Panc1 (cell line): ENCODE data around the gene SLC7A14. TPM values are rescaled to one million over a fixed set of nuclear protein-coding genes. Genes with fewer than 3 reads are reported as not detected.

ENCODE experiments used
- ATAC-seq: fragments of 200-7000 bp; cut with Tn5 transposase; 2 replicates; pipeline ENCODE4 v1.9.1; 2020; ENCODE audit warnings: mild to moderate bottlenecking, moderate library complexity
- BruUV-seq: library from RNA; stranded (reverse); fragments of 400-500 nt; replicated peaks from 2 replicates; lab custom pipeline; 2021; lab: Mats Ljungman, UMichigan
- CTCF ChIA-PET: fragments of 300-600 bp; sonication (Branson Sonifier 250); formaldehyde crosslinking; loops from one replicate; lab custom pipeline; 2022; ENCODE audit warnings: antibody characterized with exemption; lab: Charles Lee
- POLR2A ChIA-PET: fragments of 300-600 bp; sonication (Branson Sonifier 250); formaldehyde crosslinking; loops from one replicate; lab custom pipeline; 2022; ENCODE audit warnings: antibody characterized with exemption; lab: Charles Lee
- DNase-seq: peaks from one replicate; pipeline ENCODE4 v3.0.0-alpha.2; 2010; ENCODE audit warnings: low read depth, low spot score
- H3K27ac ChIP-seq: 2 replicates; pipeline ENCODE4 v1.5.1; 2011; ENCODE audit warnings: mild to moderate bottlenecking, low read length, inconsistent platforms
- H3K27me3 ChIP-seq: fragments of 200-500 bp; sonication (Bioruptor generic); 2 replicates; pipeline ENCODE4 v1.6.0; 2014; ENCODE audit warnings: low read length, inconsistent platforms; ENCODE audit not compliant: control insufficient read depth, insufficient read depth
- H3K36me3 ChIP-seq: fragments of 200-500 bp; sonication (Bioruptor generic); 2 replicates; pipeline ENCODE4 v1.5.1; 2014; ENCODE audit warnings: inconsistent platforms, mild to moderate bottlenecking, low read length, moderate library complexity; ENCODE audit not compliant: control insufficient read depth, insufficient read depth
- H3K4me1 ChIP-seq: 2 replicates; pipeline ENCODE4 v1.5.1; 2011; ENCODE audit warnings: inconsistent platforms, mild to moderate bottlenecking, low read length, moderate library complexity; ENCODE audit not compliant: control insufficient read depth, insufficient read depth
- H3K4me3 ChIP-seq, 2 experiments: 2 replicates each; pipeline ENCODE4 v1.5.1; 2011 to 2012; ENCODE audit warnings: low read depth in 2 of 2, low read length in 2 of 2, mild to moderate bottlenecking in 2 of 2, inconsistent platforms in 1 of 2, moderate library complexity in 1 of 2
- H3K9me3 ChIP-seq: fragments of 200-500 bp; sonication (Bioruptor generic); 2 replicates; pipeline ENCODE4 v1.5.1; 2014; ENCODE audit warnings: low read depth, mild to moderate bottlenecking, inconsistent platforms, low read length, moderate library complexity; ENCODE audit not compliant: control insufficient read depth, insufficient read depth
- POLR2AphosphoS5 ChIP-seq: IDR thresholded peaks from 2 replicates; pipeline ENCODE4 v1.6.1; 2012; ENCODE audit warnings: mild to moderate bottlenecking, low read depth, low read length, moderate library complexity
- SIN3A ChIP-seq: IDR thresholded peaks from 2 replicates; pipeline ENCODE4 v1.6.1; 2012; ENCODE audit warnings: low read depth, mild to moderate bottlenecking, low read length, moderate library complexity, borderline replicate concordance; ENCODE audit not compliant: insufficient read depth
- TCF7L2 ChIP-seq: IDR thresholded peaks from 2 replicates; pipeline ENCODE4 v1.6.1; 2011; ENCODE audit warnings: mild to moderate bottlenecking, low read depth, low read length, inconsistent platforms
- in situ Hi-C: cut with HindIII; loops from 2 replicates; pipeline ENCODE4 v1.10.0; 2016; ENCODE audit warnings: low sequenced_read_pairs, low pct_unique_long_range_greater_than_20kb
- intact Hi-C: fragments of 100-400 bp; cut with micrococcal nuclease; formaldehyde crosslinking; loops from one replicate; pipeline ENCODE4 v1.10.0; 2022; ENCODE audit not compliant: unreplicated experiment
- total RNA-seq: library from RNA; stranded (reverse); gene quantifications from one replicate; pipeline ENCODE4 v1.2.1, GENCODE V29; 2021; ENCODE audit not compliant: unreplicated experiment
- TF ChIP-seq, protein P1 (sequence below): fragments of 450-650 bp; IDR thresholded peaks from 2 replicates; pipeline ENCODE4 v1.5.1; 2017; ENCODE audit warnings: mild to moderate bottlenecking
- TF ChIP-seq, protein P2 (sequence below), 2 experiments: IDR thresholded peaks; 2 replicates each; pipeline ENCODE4 v1.6.1; 2011 to 2012; ENCODE audit warnings: low read depth in 2 of 2, control low read depth in 1 of 2, low read length in 1 of 2, mild to moderate bottlenecking in 1 of 2, moderate library complexity in 1 of 2; ENCODE audit not compliant: insufficient read depth in 1 of 2

The SLC7A14 gene
- total RNA-seq, 1 experiment from 2014 or later: not detected

DNA sequence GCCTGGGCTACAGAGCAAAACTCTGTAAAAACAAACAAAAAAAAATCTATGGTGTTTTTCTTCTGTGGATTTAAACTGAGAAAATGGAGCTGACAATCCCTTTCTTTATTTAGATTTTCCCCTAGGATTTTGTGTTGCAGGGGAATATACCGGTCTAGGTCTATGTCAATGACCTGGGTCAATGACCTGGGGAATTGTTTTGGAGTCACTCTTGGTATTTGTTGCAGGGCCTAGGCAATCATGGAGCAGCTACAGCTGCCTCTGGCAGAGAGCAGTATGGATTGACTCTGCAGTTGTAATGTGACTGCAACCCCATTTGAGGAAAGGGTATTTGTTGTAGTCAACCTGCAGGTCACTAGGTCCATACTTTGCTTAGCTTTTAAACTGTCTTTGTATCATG lies 37.6 kb upstream of the SLC7A14 start:
- Histone ChIP-seq H3K27me3 (no peaks in the 10 kb centered on the region), H3K27ac (no peak overlapping the region), H3K4me3 (no peak overlapping the region), H3K9me3 (no peaks in the 10 kb centered on the region), H3K36me3 (no peaks in the 10 kb centered on the region), H3K4me1 (no peaks in the 10 kb centered on the region)
- no peak for ATAC-seq
- no peak for DNase-seq
- CTCF ChIA-PET: no interaction called here
- no peak for TF ChIP-seq SIN3A
- no TSS peak for BruUV-seq
- POLR2A ChIA-PET: no interaction called here
- intact Hi-C loops (no loop called here), in situ Hi-C loops (no loop called here)

DNA sequence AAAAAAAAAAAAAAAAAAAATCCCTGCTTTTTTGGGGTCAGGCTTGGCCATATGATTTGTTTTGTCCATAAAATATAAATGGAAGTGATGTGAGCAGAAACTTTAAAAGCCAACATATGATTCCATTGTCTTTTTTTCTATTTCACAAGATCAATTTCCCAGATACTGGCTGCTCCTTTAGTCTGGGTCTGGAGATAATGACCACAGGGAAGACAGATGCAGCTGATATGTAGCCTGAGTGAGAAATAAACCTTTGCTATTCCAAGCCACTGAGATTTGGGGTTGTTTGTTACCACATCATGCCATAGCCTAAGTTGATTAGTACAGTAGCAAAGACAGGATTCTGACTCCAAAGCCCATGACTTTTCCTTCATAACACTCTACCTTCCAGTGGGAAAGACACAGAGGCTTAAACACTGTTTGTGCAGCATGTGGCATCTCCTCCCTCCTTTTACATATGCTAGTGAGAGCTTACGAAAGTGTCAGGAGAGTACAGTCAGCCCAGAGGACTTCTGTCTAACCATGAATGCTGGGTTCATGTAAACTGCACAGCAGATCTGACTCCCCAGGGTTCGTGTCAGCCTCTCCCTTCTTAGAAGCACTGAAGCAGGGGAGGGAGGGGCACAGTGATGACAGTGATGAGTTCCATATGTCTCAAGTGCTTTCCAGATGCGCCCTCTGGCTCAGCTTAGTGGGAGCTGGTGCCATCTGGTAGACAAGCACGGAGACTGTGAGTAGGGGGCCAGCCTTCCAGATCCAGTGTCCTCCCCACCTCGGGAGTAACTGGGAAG lies 36.7 kb upstream of the SLC7A14 start:
- intact Hi-C loops: no loop called here
- CTCF ChIA-PET: interaction anchor here (0.6 kb wide), 1 partner anchor 209 kb away, joined by 4 read pairs; no protein-coding TSS in a partner anchor
- H3K36me3 ChIP-seq: no peaks in the 10 kb centered on the region

More for the DNA sequence above, 36.7 kb upstream of the SLC7A14 start:
- H3K4me1 ChIP-seq: no peaks in the 10 kb centered on the region
- ATAC-seq (no peak), DNase-seq (no peak)
- BruUV-seq: no TSS peak
- H3K9me3 ChIP-seq: no peaks in the 10 kb centered on the region
- H3K27me3 ChIP-seq: no peaks in the 10 kb centered on the region
- POLR2A ChIA-PET: no interaction called here
- H3K4me3 ChIP-seq: no peak overlapping the region
- in situ Hi-C loops: no loop called here
- TF ChIP-seq POLR2AphosphoS5 (no peak), TCF7L2 (no peak), SIN3A (no peak)
- TF ChIP-seq, protein P1, sequence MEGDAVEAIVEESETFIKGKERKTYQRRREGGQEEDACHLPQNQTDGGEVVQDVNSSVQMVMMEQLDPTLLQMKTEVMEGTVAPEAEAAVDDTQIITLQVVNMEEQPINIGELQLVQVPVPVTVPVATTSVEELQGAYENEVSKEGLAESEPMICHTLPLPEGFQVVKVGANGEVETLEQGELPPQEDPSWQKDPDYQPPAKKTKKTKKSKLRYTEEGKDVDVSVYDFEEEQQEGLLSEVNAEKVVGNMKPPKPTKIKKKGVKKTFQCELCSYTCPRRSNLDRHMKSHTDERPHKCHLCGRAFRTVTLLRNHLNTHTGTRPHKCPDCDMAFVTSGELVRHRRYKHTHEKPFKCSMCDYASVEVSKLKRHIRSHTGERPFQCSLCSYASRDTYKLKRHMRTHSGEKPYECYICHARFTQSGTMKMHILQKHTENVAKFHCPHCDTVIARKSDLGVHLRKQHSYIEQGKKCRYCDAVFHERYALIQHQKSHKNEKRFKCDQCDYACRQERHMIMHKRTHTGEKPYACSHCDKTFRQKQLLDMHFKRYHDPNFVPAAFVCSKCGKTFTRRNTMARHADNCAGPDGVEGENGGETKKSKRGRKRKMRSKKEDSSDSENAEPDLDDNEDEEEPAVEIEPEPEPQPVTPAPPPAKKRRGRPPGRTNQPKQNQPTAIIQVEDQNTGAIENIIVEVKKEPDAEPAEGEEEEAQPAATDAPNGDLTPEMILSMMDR: no peak
- TF ChIP-seq, protein P2, sequence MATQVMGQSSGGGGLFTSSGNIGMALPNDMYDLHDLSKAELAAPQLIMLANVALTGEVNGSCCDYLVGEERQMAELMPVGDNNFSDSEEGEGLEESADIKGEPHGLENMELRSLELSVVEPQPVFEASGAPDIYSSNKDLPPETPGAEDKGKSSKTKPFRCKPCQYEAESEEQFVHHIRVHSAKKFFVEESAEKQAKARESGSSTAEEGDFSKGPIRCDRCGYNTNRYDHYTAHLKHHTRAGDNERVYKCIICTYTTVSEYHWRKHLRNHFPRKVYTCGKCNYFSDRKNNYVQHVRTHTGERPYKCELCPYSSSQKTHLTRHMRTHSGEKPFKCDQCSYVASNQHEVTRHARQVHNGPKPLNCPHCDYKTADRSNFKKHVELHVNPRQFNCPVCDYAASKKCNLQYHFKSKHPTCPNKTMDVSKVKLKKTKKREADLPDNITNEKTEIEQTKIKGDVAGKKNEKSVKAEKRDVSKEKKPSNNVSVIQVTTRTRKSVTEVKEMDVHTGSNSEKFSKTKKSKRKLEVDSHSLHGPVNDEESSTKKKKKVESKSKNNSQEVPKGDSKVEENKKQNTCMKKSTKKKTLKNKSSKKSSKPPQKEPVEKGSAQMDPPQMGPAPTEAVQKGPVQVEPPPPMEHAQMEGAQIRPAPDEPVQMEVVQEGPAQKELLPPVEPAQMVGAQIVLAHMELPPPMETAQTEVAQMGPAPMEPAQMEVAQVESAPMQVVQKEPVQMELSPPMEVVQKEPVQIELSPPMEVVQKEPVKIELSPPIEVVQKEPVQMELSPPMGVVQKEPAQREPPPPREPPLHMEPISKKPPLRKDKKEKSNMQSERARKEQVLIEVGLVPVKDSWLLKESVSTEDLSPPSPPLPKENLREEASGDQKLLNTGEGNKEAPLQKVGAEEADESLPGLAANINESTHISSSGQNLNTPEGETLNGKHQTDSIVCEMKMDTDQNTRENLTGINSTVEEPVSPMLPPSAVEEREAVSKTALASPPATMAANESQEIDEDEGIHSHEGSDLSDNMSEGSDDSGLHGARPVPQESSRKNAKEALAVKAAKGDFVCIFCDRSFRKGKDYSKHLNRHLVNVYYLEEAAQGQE (IDR thresholded peaks at IDR 0.05; ENCODE audit: insufficient read depth in 1 of 2, low read depth in 2 of 2, low read length in 1 of 2): no peak
- no peak overlapping the region for H3K27ac ChIP-seq
